GM12878 (cell line): ENCODE results near the gene ARID4B. TPM values are rescaled to one million over a fixed set of nuclear protein-coding genes. Genes with fewer than 3 reads are reported as not detected.

ENCODE experiments used
- ATAC-seq: fragments of 200-7000 bp; cut with Tn5 transposase; 3 replicates; pipeline ENCODE4 v1.9.1; 2020; ENCODE audit warnings: mild to moderate bottlenecking, moderate library complexity
- BruUV-seq: library from RNA; stranded (reverse); fragments of 400-500 nt; replicated peaks from 2 replicates; lab custom pipeline; 2021; lab: Mats Ljungman, UMichigan
- CTCF ChIA-PET: fragments of 300-600 bp; sonication (Branson Sonifier 250); formaldehyde crosslinking; extraction: SDS; loops from one replicate; lab custom pipeline; 2021; ENCODE audit warnings: inconsistent platforms; lab: Yijun Ruan, JAX
- POLR2A ChIA-PET: fragments of 350-600 bp; formaldehyde crosslinking; extraction: SDS; loops from one replicate; lab custom pipeline; 2021; ENCODE audit warnings: inconsistent platforms; lab: Charles Lee
- RAD21 ChIA-PET: fragments of 300-600 bp; sonication (Branson Sonifier 250); formaldehyde crosslinking; loops from one replicate; lab custom pipeline; 2023; ENCODE audit warnings: antibody characterized with exemption; ENCODE audit not compliant: unreplicated experiment; lab: Charles Lee
- SMC1A ChIA-PET: fragments of 300-600 bp; sonication (Branson Sonifier 250); formaldehyde crosslinking; loops from one replicate; lab custom pipeline; 2023; ENCODE audit not compliant: unreplicated experiment, uncharacterized antibody; lab: Charles Lee
- DNase-seq: peaks from one replicate; pipeline ENCODE4 v3.0.0-alpha.2; 2011; ENCODE audit warnings: low read depth, low spot score
- FAIRE-seq: peaks from 3 replicates; lab custom pipeline; 2011; peaks lifted over from hg19 to GRCh38; lab: Jason Lieb, UNC
- H2AFZ ChIP-seq: 2 replicates; pipeline ENCODE4 v1.6.0; 2011; ENCODE audit warnings: low read depth, low read length, control low read depth; ENCODE audit not compliant: control insufficient read depth
- H3K27ac ChIP-seq: 2 replicates; pipeline ENCODE4 v1.5.1; 2011; ENCODE audit warnings: control low read depth; ENCODE audit not compliant: control insufficient read depth, insufficient read depth
- H3K27me3 ChIP-seq, 2 experiments: replicated peaks in 1 of 2; 2 replicates each; pipeline versions ENCODE4 v1.6.0 to v1.6.1; 2011; ENCODE audit warnings: low read length in 1 of 2; ENCODE audit not compliant: control insufficient read depth in 2 of 2, insufficient read depth in 2 of 2
- H3K36me3 ChIP-seq, 2 experiments: 2 replicates each; pipeline ENCODE4 v1.5.1; 2011; ENCODE audit warnings: low read length in 1 of 2; ENCODE audit not compliant: control insufficient read depth in 2 of 2, insufficient read depth in 2 of 2
- H3K4me1 ChIP-seq: 2 replicates; pipeline ENCODE4 v1.6.1; 2011; ENCODE audit warnings: mild to moderate bottlenecking, low read length, moderate library complexity, mixed read lengths; ENCODE audit not compliant: control insufficient read depth, insufficient read depth
- H3K4me2 ChIP-seq: 2 replicates; pipeline ENCODE4 v1.6.0; 2011; ENCODE audit warnings: control low read depth; ENCODE audit not compliant: control insufficient read depth, insufficient read depth
- H3K4me3 ChIP-seq: fragments of 200-600 bp; sonication (generic); 2 replicates; pipeline ENCODE4 v1.5.1; 2016
- H3K79me2 ChIP-seq: 2 replicates; pipeline ENCODE4 v1.6.0; 2011; ENCODE audit warnings: low read length; ENCODE audit not compliant: control insufficient read depth, insufficient read depth
- H3K9ac ChIP-seq: 2 replicates; pipeline ENCODE4 v1.8.0; 2011; ENCODE audit warnings: low read length, control low read depth, mixed read lengths; ENCODE audit not compliant: control insufficient read depth, insufficient read depth
- H3K9me3 ChIP-seq: replicated peaks from 3 replicates; pipeline ENCODE4 v1.5.1; 2011; ENCODE audit warnings: mild to moderate bottlenecking, low read length; ENCODE audit not compliant: control insufficient read depth, insufficient read depth
- H4K20me1 ChIP-seq: 2 replicates; pipeline ENCODE4 v1.6.0; 2011; ENCODE audit not compliant: control insufficient read depth, insufficient read depth
- BCL11A ChIP-seq: IDR thresholded peaks from 2 replicates; pipeline ENCODE4 v1.6.1; 2011; ENCODE audit warnings: low read depth, low read length
- BHLHE40 ChIP-seq, 2 experiments: fragments of 450-650 bp in 1 of 2; IDR thresholded peaks; 2 replicates each; pipeline ENCODE4 v1.6.1; 2011 to 2017; ENCODE audit warnings: low read depth in 2 of 2, borderline replicate concordance in 1 of 2, improper control_type of control experiment in 1 of 2, low read length in 1 of 2, mild to moderate bottlenecking in 1 of 2
- BRCA1 ChIP-seq: IDR thresholded peaks from 2 replicates; pipeline ENCODE4 v1.6.1; 2011; ENCODE audit warnings: low read depth, low read length, improper control_type of control experiment
- ELK1 ChIP-seq: IDR thresholded peaks from 2 replicates; pipeline ENCODE4 v1.6.1; 2012; ENCODE audit warnings: low read depth, low read length, improper control_type of control experiment
- SMARCA5 ChIP-seq: fragments of 450-650 bp; IDR thresholded peaks from 2 replicates; pipeline ENCODE4 v1.6.1; 2017; ENCODE audit warnings: mild to moderate bottlenecking
- ZBED1 ChIP-seq: IDR thresholded peaks from 2 replicates; pipeline ENCODE4 v1.6.1; 2016; ENCODE audit warnings: borderline replicate concordance
- ZNF217 ChIP-seq: fragments of 450-650 bp; IDR thresholded peaks from 2 replicates; pipeline ENCODE4 v1.6.1; 2017; ENCODE audit warnings: antibody characterized with exemption, mild to moderate bottlenecking
- WGBS: methylation state at CpG from one replicate; pipeline ENCODE4 v1.1.6; 2016; ENCODE audit warnings: low lambda C conversion rate; ENCODE audit not compliant: insufficient replicate concordance, insufficient coverage; ENCODE audit errors: missing lambda C conversion rate; 5-methylcytosine and 5-hydroxymethylcytosine counted together
- in situ Hi-C: fragments of 300-500 bp; cut with MboI; formaldehyde crosslinking; loops from 9 replicates; pipeline ENCODE4 v1.14.3; 2018; ENCODE audit warnings: mixed read lengths
- intact Hi-C: fragments of 100-400 bp; cut with micrococcal nuclease; formaldehyde crosslinking; loops from one replicate; pipeline ENCODE4 v1.14.2; 2022; ENCODE audit not compliant: unreplicated experiment
- polyA plus RNA-seq, 11 experiments: library from polyadenylated mRNA; depleted of rRNA in 4 of 11; unstranded in 6 of 11; stranded (reverse) in 5 of 11; fragments of >200 nt; fragmentation: Nextera tagmentation in 4 of 11; fragmentation: Illumina TruSeq in 1 of 11; extraction: Ambion mirVana in 4 of 11; extraction: Trizol in 1 of 11; gene quantifications; 1 replicate in 1 of 11; 2 replicates in 10 of 11; pipeline versions ENCODE4 v1.2.1 to v1.2.3, GENCODE V29; 2011 to 2016; ENCODE audit warnings: inconsistent platforms in 2 of 11, missing spikeins in 2 of 11, low read depth in 1 of 11
- total RNA-seq, 4 experiments: library from RNA; depleted of rRNA in 3 of 4; stranded (reverse); fragments of >200 nt in 3 of 4; fragmentation: Illumina TruSeq in 1 of 4; extraction: Trizol in 1 of 4; gene quantifications; 2 replicates each; pipeline versions ENCODE4 v1.2.1 to v1.2.3, GENCODE V29; 2013 to 2021

ARID4B gene
- total and polyA plus RNA-seq, 10 of the 15 experiments (the other 5 are each of a cell fraction or from before 2014, with no cell fraction given) = 13.6 to 39.1 (median 28.0) TPM

- no peak for DNase-seq
- Histone ChIP-seq H3K79me2 (no peaks in the 10 kb centered on the region), H3K4me3 (no peak overlapping the region), H3K27me3 (no peaks in the 10 kb centered on the region)
- in situ Hi-C loops = no loop called here
- WGBS = 80% methylated on average over 8 of the region's 8 CpGs
- TF ChIP-seq BHLHE40 (IDR thresholded peaks at IDR 0.05; ENCODE audit: borderline replicate concordance in 1 of 2, low read depth in 2 of 2, low read length in 1 of 2) = no peak
- TF ChIP-seq BRCA1 = no peak
- TF ChIP-seq BCL11A = no peak
- TF ChIP-seq ZBED1 = no peak
- no peak for TF ChIP-seq ZNF217
- no peak for TF ChIP-seq ELK1
- TF ChIP-seq SMARCA5 = no peak
- TF ChIP-seq, all 136 proteins: peak for 0
- POLR2A ChIA-PET = no interaction called here
- no peak overlapping the region for H3K27ac ChIP-seq
- H3K9ac ChIP-seq = no peak overlapping the region
- BruUV-seq = no TSS peak
- SMC1A ChIA-PET = interaction anchor here (0.7 to 2.0 kb wide), 5 partner anchors 14 to 77 kb away, joined by 3 to 5 read pairs (median 4); no protein-coding TSS in a partner anchor
- no peak overlapping the region for H2AFZ ChIP-seq
- no peak overlapping the region for H3K4me2 ChIP-seq
- intact Hi-C loops = no loop called here
- no peaks in the 10 kb centered on the region for H4K20me1 ChIP-seq
- RAD21 ChIA-PET = no interaction called here
- no peaks in the 10 kb centered on the region for H3K4me1 ChIP-seq
- no peak for FAIRE-seq
- H3K9me3 ChIP-seq = no peaks in the 10 kb centered on the region
- H3K36me3 ChIP-seq = peaks cover 6 to 24% of the 10 kb centered on the region in 2 experiments
- ATAC-seq = no peak; the same call in 2 of the 3 replicates
- CTCF ChIA-PET = interaction anchor here (1.6 kb wide), 1 partner anchor 235 kb away, joined by 6 read pairs; no protein-coding TSS in a partner anchor
Measured at GRCh38 chr1:235181561-235182245, 146.3 kb downstream of the ARID4B start.
